Hematopoietic multipotent progenitor cell treated with erythropoietin and hydrocortisone succinate and interleukin-3 and kit ligand, for 15 days (in vitro differentiated cells): ENCODE results near the gene STXBP5.

Source experiments
- DNase-seq: peaks from one replicate; pipeline ENCODE4 v3.0.0-alpha.2; 2015; ENCODE audit warnings: low spot score

STXBP5 gene

DNA sequence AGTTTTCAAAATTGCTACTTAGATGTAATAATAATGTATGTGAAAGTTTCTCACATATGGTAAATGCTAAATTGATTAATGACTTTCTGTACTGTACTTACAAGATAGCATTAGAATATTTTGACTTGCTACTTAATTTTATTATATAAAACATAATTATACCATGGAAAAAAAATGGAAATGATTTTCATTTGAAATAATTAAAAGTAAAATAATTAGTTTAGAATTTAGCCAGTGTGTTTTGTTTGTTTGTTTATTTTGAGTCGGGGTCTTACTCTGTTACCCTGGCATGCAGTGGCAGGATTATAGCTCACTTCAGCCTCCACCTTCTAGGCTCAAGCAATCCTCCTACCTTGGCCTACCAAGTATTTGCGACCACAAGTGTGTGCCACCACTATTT lies 7.1 kb downstream of the STXBP5 start:
- no peak for DNase-seq

GRCh38 chr6:147211831-147212230 lies 7.6 kb downstream of the STXBP5 start:
- DNase-seq, result no peak

- no peak for DNase-seq
These were observed 8.4 kb downstream of the STXBP5 start for GRCh38 chr6:147212622-147213021.

DNA sequence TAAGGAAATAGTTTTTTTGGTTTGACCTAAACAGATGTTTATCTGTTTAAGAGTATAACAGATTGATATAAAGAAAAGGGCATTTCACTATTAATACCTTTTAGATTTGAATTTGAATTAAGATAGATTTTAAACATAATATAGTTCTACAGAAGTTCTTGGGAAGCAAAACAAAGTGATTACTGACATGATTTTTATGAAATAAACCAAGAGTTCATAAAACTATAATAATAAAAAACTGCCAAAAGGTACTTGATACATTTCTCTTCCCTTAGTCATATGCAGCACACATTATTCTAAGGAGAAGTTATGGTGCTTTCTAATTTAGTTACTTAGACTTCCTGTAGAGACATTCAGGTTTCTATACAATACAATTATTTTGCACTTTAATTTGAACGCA lies 9.6 kb downstream of the STXBP5 start:
- DNase-seq, result no peak

DNA sequence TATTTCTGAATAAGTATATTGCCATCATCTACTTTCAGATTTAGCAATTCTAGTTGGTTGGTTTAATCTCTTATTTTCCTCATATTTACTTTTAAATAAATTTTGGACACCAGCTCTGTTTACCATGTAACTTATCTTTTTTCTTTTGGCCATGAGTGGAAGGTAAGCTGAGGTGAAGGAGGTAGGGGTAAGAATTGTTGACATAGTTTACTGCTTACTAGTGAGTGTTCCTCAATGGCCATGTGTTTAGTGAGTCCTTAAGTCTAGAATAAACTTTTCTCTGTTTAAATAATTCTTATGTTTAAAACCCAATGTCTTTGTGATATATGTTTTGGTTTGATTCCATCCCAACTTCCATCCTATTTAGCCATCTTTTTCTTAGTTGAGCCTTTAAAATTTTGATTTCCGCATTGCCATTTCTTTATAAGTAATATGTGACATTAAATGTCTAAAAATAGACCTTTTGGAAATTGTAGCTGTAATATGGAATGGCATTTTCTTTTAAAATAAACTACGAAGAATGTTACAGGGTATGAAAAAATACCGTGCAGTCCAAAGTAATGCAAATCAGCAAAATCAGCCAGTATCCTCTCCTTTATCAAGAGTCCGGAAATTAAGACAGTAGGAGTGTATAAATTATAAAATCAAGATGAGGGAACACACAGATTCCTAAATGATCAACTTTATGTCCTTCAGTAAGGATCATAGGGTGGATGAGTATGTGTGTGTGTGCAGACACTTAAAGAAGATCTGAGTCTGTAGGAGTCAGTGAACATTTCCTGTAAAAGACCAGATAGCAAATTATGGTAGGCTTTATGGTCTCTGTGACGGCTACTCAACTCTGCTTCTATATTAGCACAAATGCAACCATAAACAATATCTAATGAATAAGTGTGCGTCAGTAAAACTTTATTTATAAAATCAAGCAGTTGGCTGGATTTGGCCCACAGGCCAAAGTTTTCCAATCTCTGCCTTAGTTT lies 10.3 kb downstream of the STXBP5 start:
- no peak for DNase-seq

GRCh38 chr6:147216915-147217314 lies 12.7 kb downstream of the STXBP5 start:
- DNase-seq, result no peak

- no peak for DNase-seq
These were observed 13.7 kb downstream of the STXBP5 start for GRCh38 chr6:147217840-147218404.

DNA sequence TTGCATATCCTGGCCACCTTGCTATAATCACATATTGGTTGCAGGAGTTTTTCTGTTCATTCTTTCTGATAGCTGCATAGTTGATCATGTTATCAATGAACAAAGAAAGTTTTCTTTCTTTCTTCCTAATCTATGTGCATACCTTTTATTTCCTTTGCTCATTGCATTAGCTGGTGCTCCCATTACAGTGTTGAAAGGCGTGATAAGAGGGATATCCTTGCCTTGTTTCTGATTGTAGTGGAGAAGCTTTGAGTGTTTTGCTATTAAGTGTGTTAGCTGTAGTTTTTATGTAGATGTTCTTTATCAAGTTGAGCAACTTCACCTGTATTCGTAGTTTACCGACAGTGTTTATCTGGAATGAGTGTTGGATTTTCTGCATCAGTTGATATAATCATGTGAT lies 14.6 kb downstream of the STXBP5 start:
- no peak for DNase-seq

DNA sequence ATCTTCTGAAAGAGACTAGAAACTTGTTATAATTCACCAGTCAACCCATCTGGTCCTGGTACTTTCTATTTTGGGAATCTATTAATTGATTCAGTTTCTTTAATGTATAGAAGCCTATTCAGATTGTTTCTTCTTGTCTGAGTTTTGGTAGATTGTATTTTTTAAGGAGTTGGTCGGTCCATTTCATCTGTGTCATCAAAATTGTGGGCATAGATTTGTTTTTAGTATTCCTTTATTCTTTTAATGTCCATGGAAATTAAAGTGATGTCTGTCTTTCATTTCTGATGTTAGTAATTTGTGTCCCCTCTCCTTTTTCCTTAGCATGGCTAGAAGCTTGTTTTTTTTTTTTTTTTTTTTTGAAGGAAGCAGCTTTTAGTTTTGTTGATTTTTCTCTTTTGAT lies 15.2 kb downstream of the STXBP5 start:
- DNase-seq, result no peak

- no peak for DNase-seq
These were observed 16.1 kb downstream of the STXBP5 start for GRCh38 chr6:147220345-147220744.

DNA sequence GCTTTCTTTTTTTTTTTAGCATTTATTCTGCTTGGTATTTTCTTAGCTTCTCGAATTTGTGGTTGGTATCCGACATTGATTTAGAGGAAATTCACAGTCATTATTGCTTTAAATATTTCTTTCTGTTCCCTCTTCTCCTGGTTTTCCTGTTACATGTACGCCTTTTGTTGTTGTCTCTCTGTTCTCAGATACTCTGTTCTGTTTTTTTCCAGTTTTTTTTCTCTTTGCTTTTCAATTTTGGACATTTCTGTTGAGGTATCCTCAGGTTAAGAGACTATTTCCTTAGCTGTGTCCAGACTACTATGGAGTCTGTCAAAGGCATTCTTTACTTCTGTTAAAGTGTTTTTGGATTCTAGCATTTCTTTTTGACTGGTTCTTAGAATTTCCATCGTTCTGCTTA lies 17.5 kb downstream of the STXBP5 start:
- no peak for DNase-seq

- peak; percentile 35 for DNase-seq
These were observed 18.1 kb downstream of the STXBP5 start for GRCh38 chr6:147222160-147222838.

DNA sequence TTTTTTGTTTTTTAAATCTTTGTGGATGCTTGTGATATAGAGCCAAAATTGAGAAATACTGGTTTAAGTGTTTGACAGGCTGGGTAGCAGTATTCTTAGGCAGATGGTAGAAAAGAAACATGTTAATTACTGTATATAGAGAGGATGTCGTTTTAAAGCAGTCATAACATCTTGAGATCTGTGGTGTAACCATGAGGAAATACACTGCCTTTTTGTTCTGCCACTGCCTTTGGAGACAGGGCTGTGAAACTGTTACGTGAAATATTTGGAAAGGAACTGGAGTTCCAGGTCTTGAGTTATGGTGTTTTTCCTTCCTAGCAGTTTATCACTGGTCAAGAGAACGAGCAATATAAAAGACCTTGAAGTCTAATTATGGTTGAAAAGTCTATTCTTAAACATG lies 19.5 kb downstream of the STXBP5 start:
- DNase-seq, result no peak

DNA sequence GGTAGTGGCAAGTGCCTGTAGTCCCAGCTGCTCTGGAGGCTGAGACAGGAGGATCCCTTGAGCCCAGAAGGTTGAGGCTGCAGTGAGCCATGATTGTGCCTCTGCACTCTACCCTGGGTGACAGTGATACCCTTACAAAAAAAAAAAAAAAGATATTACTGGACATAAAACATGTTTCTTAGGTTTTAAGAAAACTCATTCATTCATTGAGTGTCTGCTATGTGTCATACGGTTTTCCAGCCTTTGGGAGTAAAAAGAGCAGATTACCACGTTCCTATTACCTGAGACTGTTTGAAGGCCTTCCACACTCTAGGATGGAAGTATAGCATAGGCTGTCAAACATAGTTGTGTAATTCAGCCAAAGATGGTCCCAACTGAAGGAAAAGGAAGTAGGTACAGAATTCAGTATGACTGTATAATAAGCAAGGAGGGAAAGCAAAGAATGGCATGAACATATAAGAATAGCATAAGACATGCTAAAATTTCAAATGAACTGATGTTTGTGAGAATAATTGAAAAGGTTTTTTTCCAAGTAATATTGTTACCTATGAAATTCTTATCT lies 22.0 kb downstream of the STXBP5 start:
- DNase-seq, result no peak

GRCh38 chr6:147226877-147227276 lies 22.7 kb downstream of the STXBP5 start:
- no peak for DNase-seq

- no peak for DNase-seq
These were observed 23.6 kb downstream of the STXBP5 start for GRCh38 chr6:147227770-147228320.

DNA sequence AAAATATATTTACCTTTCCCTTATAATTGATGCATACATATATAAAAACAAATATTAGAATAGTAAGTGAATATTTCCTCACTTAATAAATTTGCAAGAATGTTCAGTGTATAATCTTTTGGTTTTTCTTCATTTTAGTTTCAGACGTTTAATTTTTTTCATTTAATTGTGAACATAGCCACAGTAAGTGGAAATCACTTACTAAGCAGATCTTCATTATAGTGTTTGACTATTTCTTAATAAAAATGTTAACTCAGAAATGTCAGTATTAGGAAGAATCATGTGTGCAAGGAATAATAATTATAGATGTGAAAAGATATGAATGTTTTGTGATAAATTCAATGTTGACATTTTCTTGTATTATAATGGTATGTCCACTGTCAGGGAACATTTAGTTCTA lies 27.4 kb downstream of the STXBP5 start:
- no peak for DNase-seq

GRCh38 chr6:147234685-147235084 lies 30.5 kb downstream of the STXBP5 start:
- DNase-seq, result no peak

GRCh38 chr6:147238164-147238563 lies 33.9 kb downstream of the STXBP5 start:
- no peak for DNase-seq

DNA sequence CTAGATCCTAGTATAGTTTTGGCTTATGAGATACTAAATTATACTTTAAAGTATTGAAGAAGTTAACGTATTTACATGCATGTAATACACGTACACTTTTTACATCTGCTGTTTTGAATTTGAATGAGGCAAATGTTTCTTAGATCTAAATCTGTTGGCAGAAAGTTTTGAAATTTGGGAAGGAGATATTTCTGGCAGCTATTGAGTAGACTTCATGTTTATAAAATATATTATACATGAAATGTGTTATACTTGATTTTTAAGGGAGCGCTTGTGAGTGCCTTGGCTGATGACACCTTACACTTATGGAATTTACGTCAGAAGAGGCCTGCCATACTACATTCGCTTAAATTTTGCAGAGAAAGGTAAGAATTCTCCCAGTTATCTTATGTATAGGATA lies 34.7 kb downstream of the STXBP5 start:
- DNase-seq, result no peak

DNA sequence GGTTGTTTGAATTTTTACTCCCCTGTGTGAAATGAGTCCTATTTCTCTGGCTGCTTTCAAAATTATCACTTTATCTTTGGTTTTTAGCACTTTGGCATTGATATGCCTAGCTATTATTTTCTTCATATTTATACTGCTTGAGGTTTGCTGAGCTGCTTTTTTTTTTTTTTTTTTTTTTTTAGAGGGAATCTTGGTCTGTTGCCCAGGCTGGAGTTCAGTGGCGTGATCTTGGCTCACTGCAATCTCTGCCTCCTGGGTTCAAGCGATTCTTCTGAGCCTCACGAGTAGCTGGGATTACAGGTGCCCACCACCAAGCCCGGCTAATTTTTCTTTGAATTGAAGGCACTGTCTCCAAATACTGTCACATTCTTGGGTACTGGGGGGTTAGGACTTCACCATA lies 40.6 kb downstream of the STXBP5 start:
- no peak for DNase-seq

- no peak for DNase-seq
These were observed 41.5 kb downstream of the STXBP5 start for GRCh38 chr6:147245693-147246092.
